HG03135 (cell line): ENCODE results near the gene FGGY.
"Not testable (repeated sequence)": the region's sequence is repeated elsewhere in the genome, so short reads cannot be mapped to it uniquely, and the experiment has no call there.

Experiments
- ATAC-seq: cut with Tn5 transposase; IDR thresholded peaks from one replicate; pipeline ENCODE4 v1.9.1; 2021; ENCODE audit warnings: mild to moderate bottlenecking, moderate library complexity; ENCODE audit not compliant: unreplicated experiment

Gene FGGY

DNA sequence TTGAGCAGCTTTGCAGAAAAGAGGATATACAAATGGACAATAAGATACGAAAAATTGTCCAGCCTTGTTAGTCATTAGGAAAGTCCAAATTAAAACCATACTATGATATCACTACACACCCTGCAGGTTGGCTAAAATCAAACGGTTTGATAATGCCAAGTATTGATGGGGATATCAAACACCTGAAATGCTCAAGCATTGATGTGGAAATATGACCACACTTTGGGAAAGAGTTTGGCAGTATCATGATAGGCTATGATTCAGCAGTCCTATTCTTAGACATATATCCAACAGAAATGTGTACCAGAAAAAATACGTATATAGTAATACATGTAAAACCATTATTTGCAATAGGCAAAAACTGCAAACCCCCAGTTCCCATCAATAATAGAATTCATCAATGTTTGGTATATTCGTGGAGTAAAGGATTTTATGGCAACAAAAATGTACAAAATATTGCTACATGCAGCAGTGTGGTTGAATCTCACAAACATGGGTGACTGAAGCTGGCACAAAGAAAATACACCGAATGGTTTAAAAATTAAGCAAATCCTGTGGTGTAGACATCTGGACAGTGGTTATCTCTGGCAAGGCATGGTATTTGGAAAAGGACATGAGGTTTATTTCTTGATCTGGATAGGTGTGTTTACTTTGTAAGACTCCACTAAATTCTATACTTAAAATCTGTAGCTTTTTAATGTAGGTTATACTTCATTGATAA lies 243.2 kb downstream of the FGGY start:
- no peak for ATAC-seq

GRCh38 chr1:59541161-59541560 lies 244.3 kb downstream of the FGGY start:
- no peak for ATAC-seq

- no peak for ATAC-seq
Observed at GRCh38 chr1:59541891-59542290, 245.0 kb downstream of the FGGY start.

DNA sequence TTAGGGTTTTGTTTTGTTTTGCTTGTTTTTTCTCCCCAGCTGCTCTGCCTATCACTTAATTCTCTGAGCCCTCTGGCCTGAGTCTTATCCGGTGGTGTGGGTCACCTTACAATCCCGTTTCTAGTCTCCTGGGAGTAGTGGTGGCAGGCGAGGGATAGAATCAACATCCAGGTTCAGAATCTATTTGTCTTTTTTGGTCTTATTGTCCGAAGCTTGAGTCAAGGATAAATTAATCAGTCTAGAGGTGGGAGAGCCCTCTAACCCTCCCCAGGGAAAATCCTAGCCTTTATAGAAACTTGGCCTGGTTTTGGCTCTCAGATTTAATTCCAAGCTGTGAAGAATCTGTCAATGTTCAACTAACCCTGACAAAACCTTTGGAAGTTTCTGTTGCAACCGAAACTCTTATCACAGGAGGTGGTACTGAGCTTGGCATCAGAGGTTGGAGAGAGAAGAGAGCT lies 246.3 kb downstream of the FGGY start:
- no peak for ATAC-seq

DNA sequence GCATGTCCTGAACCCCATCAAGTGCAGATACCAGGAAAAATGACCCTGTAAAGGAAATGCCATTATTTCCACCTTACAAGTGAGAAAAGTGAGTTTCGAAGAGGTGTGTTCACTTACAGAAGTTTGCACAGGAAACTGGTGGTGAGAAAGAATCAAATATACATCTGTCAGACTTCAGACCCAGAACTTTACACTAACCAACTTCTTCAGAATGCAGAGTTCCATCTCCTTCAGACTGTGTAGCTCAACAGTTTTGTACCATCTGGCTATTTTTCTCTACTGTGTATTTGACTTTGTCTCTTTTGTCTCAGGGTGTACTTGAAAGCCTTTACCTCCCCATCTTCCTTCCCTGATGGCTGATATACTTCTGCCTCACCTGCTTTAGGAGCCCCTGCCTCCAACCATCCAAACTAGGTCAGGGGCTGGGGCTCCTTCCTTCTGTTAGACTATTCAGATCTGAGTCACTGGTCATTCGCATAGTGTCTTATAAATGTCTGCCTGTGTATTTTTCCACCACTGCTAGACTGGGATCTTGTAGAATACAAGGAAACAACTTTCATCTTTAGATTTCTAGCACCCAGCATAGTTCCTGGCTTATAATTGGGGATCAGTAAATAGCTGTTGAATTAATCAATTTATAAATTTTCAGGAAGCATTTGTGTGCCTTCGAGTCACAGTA lies 247.9 kb downstream of the FGGY start:
- no peak for ATAC-seq

DNA sequence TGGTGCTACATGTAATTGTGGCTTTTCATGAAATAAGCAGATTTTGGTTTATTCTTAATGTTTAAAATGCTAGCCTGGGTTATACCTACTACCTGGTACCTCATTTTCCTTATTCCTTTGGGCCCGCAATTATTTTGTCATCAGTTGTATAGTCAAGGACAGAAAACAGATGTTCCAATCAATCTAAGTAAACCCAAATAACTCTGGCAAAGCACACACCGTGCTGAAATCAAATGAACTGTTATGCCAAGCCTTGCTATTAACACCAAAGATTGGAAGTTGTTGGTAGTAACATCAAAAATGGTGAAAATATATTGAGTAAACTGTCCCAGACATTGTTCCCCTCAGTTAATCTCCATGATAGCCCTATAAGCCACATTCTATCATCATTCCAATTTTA lies 248.9 kb downstream of the FGGY start:
- ATAC-seq, result no peak

DNA sequence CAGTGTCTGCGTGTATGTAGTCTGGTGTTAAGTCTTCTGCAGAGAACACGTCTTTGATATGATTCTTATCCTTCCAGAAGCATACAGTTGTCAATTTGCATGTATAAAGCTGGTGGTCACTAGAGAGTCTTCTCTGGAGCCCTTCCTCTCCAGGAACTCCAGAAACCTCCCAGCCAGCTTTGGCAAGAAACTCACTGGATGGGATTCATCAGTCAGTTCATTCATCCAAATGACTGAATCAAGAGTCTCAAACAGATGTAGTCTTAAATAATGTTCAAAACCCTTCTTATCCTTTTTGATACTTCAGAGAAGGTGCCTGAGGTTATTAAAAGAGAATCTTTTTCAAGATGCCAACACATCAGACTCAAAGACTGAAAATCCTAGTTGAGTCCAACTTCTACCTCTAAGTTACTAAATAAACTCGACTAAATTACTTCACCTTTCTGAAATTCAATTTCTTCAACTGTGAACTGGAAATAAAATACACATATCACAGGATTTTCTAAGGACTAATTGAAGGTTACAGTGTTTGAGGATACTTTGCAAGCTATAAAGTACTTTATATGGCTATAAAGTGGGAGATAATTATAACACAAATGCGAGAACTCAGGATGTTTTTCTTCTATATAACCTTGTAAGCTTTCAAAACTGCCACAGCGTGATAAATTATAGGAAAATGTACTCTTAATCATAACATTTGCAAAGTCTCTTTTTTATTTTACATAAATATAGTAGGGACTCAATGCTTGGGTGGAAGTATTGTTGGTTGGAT lies 252.4 kb downstream of the FGGY start:
- no peak for ATAC-seq

GRCh38 chr1:59549903-59550302 lies 253.0 kb downstream of the FGGY start:
- no peak for ATAC-seq

DNA sequence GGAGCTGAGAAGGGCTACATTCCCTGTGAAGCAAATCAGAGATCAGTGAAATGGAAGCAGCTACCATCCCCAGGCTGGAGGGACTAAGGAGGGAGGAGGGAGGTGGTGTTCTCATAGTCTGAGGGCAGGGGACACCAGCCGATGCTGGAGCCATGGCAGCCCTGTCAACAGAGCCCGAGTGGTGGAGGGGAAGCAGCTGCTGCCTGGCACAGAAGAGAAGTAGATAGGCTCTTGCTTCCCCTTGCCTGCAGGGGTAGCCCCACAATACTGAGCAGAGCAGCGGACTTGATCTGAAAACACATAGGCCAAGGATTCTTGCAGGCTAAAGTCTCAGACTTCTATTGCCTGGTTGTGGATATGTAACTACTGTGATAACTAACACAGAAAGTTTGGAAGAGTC lies 255.1 kb downstream of the FGGY start:
- ATAC-seq, result no peak

DNA sequence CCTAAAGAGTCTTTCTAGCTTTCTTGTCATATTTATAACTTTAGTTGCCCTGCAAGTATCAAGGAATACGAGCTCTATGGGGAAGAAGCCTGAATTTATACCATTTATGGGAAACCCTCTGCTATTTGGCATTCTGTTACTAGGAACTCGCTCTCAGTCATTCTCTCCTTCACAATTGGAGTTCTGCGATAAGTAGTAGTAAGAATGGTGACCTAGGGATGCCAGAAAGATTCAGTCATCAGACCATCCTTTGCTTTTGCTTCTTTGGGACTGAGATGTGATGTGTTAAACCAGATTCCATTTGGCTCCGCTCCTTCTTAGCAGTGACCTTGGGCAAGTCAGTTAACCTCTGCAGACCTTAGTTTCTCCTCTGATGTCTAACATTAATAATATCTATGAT lies 256.5 kb downstream of the FGGY start:
- no peak for ATAC-seq

DNA sequence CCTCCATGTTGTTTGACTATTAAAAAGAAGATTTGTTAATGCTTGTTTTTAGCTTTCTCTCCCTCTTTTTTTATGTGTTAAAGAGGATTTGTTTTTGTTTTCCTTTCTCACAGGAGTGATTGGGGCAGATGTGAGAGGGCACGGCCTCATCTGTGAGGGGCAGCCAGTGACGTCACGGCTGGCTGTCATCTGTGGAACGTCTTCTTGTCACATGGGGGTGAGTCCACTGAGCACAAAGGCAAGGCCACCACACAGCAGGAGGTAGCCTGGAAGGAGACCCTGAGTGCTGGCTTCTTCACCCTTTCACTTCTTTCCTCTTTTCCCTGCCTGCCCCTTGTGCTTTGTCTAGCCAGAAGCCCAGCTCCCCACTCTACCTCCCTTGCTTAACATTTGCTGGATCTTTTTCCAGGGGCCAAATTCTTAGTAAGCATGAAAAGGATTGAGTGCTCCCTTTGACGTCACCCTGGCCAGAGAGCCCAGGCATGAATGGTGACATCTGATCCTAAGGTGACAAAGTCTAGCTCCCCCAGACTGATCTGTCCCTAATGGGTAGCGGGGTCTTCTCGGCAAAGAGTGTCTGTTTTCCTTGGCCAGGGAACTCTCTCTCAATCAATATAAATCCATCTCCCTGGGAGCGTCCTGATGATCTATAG lies 257.2 kb downstream of the FGGY start:
- ATAC-seq, result no peak

DNA sequence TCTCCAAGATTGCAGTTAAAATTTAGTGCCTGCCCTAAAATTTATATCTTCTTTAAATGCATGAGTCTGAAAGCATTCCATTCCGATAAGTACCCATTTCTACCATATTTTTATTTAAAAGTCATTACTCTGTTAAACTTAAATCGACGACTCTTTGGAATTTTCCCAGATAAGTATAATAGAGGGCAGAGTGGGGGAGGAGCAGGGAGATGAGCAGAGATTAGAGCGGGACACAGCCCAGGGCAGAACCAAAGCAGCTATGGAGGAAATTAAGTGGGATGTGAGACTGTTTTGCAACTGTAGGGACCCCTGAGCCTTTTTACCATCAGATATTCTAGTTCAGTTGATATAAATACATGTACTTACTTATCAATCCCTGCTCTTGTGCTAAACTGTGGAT lies 257.9 kb downstream of the FGGY start:
- no peak for ATAC-seq

DNA sequence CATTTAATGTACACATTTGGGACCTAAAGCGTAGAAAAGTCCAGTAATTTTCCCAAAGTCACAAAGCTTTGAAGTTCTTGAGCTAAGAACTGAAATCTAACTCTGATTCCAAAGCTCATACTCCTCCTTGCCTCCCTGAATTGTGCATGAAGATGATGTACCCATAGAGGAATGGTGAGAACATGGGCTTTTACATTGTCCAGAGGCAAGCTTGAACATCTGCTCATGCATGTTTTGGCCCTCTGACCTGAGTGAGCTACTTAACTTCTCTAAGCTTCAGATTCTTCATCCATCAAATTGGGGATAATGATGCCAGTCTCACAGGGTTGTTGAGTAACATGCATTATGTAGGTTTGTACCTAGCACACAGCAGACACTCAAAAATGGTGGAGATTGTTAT lies 259.5 kb downstream of the FGGY start:
- no peak for ATAC-seq

DNA sequence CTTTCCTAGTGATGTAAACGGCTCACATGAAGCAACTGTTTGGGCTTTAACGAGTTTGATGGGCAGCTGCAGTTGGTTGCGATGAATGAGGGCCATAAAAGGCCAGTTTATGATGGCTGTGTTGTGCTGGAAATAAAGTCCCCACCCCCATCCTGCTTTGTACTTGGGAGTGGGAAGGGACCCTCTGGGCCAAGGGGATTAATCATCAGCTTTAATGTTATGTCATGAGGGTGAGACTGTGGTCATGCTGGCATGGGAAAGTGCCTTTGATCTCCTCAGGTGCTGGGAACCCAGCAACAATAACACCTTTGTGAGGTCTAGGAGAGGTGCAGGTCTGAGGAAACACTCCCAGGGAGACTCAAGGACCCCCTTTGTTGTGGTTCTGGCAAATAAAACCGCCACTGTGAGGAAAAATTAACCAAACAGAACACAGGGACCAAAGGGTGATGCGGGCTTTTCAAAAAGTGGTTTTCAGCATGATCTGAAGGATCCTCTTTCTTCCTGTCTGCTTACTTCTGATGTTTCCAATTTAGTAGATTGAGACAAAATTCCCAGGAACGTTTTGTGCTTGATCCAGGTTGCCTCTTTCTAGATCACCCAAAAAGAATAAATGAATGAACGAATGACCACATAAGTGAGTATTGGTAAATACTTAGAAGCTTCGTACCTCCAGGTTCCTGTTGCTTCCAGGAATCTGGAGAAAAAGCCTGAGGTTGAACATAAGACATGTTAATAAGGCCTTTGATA lies 260.1 kb downstream of the FGGY start:
- ATAC-seq, result no peak

- no peak for ATAC-seq
Observed at GRCh38 chr1:59557549-59557885, 260.6 kb downstream of the FGGY start.

DNA sequence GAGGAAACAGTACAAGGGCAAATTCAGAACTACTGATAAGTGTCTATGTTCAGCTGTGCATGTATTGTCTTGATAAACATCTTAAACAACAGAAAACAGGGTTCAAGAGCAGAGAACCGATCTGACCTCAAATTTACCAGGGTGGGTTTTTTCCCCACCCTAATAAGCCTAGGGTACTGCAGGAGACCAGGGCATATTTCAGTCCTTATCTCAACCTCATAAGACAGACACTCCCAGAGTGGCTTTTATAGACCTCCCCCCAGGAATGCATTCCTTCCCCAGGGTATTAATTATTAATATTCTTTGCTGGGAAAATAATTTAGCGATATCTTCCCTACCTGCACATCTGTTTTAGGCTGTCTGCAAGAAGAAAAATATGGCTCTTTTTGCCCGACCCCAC lies 261.7 kb downstream of the FGGY start:
- not testable (repeated sequence) for ATAC-seq

GRCh38 chr1:59560807-59561450 lies 264.0 kb downstream of the FGGY start:
- peak; percentile 86 for ATAC-seq

GRCh38 chr1:59561796-59562195 lies 264.9 kb downstream of the FGGY start:
- ATAC-seq, result no peak

- ATAC-seq, result no peak
Observed at GRCh38 chr1:59564192-59564891, 267.4 kb downstream of the FGGY start.
